ENCODE results near the gene TECPR1. TPM values are rescaled to one million over a fixed set of nuclear protein-coding genes. Genes with fewer than 3 reads are reported as not detected.

TECPR1 gene
- total RNA-seq, 1 donor from 2014 or later = 10.8 TPM

DNA sequence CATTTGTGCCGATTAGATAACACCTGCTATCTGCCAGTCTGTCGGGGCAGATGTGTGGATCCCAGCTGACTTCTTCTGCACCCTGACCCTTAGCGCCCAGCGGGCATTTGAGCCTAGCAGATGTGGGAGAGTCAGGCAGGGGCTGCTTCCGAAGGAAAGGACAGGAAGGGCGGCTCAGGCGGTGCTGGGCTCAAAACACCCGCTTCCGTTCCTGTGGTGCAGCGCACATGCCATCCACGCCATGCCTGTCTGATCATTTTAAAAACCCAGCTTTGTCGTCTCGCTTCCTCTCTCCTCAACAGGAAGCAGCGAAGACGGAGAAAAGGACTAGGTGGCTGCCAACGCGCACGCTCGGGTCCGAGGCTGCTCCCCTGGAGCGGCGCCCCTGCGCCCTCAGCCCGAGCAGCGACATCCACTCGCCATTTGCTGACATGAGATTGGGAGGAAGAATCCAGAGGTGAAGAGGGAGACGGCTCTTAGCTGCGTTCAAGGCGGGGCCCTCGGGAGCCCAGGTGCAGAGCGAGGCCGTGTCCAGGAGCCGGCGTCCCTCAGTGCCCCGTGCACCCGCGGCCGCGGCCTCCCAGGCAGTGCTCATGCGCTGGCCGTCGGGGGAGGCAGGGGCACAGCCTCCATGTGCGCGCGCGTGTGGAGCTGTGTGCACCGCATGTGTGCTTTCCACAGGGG lies 46.7 kb downstream of the TECPR1 start:
- Mint-ChIP-seq H3K9me3 (no peaks in the 10 kb centered on the region), H3K27me3 (ENCODE audit: insufficient read depth, low read depth) (peaks cover 2% of the 10 kb centered on the region), H3K4me1 (no peaks in the 10 kb centered on the region), H3K27ac (no peak overlapping the region), H3K36me3 (peaks cover 27% of the 10 kb centered on the region), H3K4me3 (no peak overlapping the region)
- Histone ChIP-seq H3K4me3 (no peak overlapping the region), H3K27ac (no peak overlapping the region), H3K79me2 (ENCODE audit: low read depth) (peaks cover 12% of the 10 kb centered on the region), H3K4me2 (no peak overlapping the region), H3F3A (ENCODE audit: low read depth) (peaks cover 6% of the 10 kb centered on the region), H3K36me3 (no peaks in the 10 kb centered on the region), H3K9me3 (ENCODE audit: low read depth) (no peaks in the 10 kb centered on the region), H4K20me1 (ENCODE audit: low read depth) (peaks cover under 1% of the 10 kb centered on the region), H3K4me1 (no peaks in the 10 kb centered on the region), H2AFZ (replicated peaks) (no peak overlapping the region), H3K27me3 (no peaks in the 10 kb centered on the region), H3K9ac (no peak overlapping the region)
- no peak for DNase-seq (ENCODE audit: low spot score)
- TF ChIP-seq CTCF (IDR thresholded peaks at IDR 0.05) (no peak), EZH2phosphoT487 (IDR thresholded peaks at IDR 0.05) (no peak), EZH2 (IDR thresholded peaks at IDR 0.05) (no peak)

GRCh38 chr7:98204670-98205069 lies 47.4 kb downstream of the TECPR1 start:
- H3K4me2 ChIP-seq = no peak overlapping the region
- TF ChIP-seq EZH2 (IDR thresholded peaks at IDR 0.05) = no peak
- no peak for TF ChIP-seq EZH2phosphoT487 (IDR thresholded peaks at IDR 0.05)
- TF ChIP-seq CTCF (IDR thresholded peaks at IDR 0.05) = no peak
- Mint-ChIP-seq H3K36me3 (peaks cover 30% of the 10 kb centered on the region), H3K27ac (no peak overlapping the region), H3K27me3 (ENCODE audit: insufficient read depth, low read depth) (peaks cover 2% of the 10 kb centered on the region), H3K4me1 (no peaks in the 10 kb centered on the region), H3K4me3 (no peak overlapping the region), H3K9me3 (no peaks in the 10 kb centered on the region)
- no peaks in the 10 kb centered on the region for H3K27me3 ChIP-seq
- H3K9ac ChIP-seq = no peak overlapping the region
- H4K20me1 ChIP-seq (ENCODE audit: low read depth) = peaks cover 4% of the 10 kb centered on the region
- no peaks in the 10 kb centered on the region for H3K36me3 ChIP-seq
- no peaks in the 10 kb centered on the region for H3K9me3 ChIP-seq (ENCODE audit: low read depth)
- peaks cover 12% of the 10 kb centered on the region for H3K79me2 ChIP-seq (ENCODE audit: low read depth)
- H2AFZ ChIP-seq (replicated peaks) = no peak overlapping the region
- peaks cover 2% of the 10 kb centered on the region for H3F3A ChIP-seq (ENCODE audit: low read depth)
- no peak for DNase-seq (ENCODE audit: low spot score)
- H3K27ac ChIP-seq = no peak overlapping the region
- H3K4me1 ChIP-seq = no peaks in the 10 kb centered on the region
- no peak overlapping the region for H3K4me3 ChIP-seq

- peaks cover 1% of the 10 kb centered on the region for H3K9me3 Mint-ChIP-seq
- no peak for DNase-seq (ENCODE audit: low spot score)
- H3K9ac ChIP-seq = no peak overlapping the region
- no peak overlapping the region for H3K4me3 ChIP-seq
- no peak overlapping the region for H3K27ac Mint-ChIP-seq
- H3K27me3 Mint-ChIP-seq (ENCODE audit: insufficient read depth, low read depth) = peaks cover 2% of the 10 kb centered on the region
- no peak overlapping the region for H2AFZ ChIP-seq (replicated peaks)
- H3K4me3 Mint-ChIP-seq = no peak overlapping the region
- no peaks in the 10 kb centered on the region for H3K36me3 ChIP-seq
- no peaks in the 10 kb centered on the region for H3K4me1 Mint-ChIP-seq
- H3F3A ChIP-seq (ENCODE audit: low read depth) = no peaks in the 10 kb centered on the region
- no peak for TF ChIP-seq EZH2 (IDR thresholded peaks at IDR 0.05)
- TF ChIP-seq EZH2phosphoT487 (IDR thresholded peaks at IDR 0.05) = no peak
- TF ChIP-seq CTCF (IDR thresholded peaks at IDR 0.05) = no peak
- no peak overlapping the region for H3K4me2 ChIP-seq
- H4K20me1 ChIP-seq (ENCODE audit: low read depth) = peaks cover 7% of the 10 kb centered on the region
- no peaks in the 10 kb centered on the region for H3K9me3 ChIP-seq (ENCODE audit: low read depth)
- H3K27ac ChIP-seq = no peak overlapping the region
- H3K4me1 ChIP-seq = no peaks in the 10 kb centered on the region
- peaks cover 16% of the 10 kb centered on the region for H3K79me2 ChIP-seq (ENCODE audit: low read depth)
- peaks cover 30% of the 10 kb centered on the region for H3K36me3 Mint-ChIP-seq
- H3K27me3 ChIP-seq = no peaks in the 10 kb centered on the region
These were observed 47.9 kb downstream of the TECPR1 start for GRCh38 chr7:98203964-98204605.

Data from neural progenitor cell (in vitro differentiated cells).